ENCODE measurements around the gene POU2AF3. TPM values are rescaled to one million over a fixed set of nuclear protein-coding genes. Genes with fewer than 3 reads are reported as not detected.

POU2AF3 gene
- polyA plus RNA-seq, 2 of the 4 experiments (the other 2 are of a cell fraction), result 0.63 to 2.9 TPM

GRCh38 chr11:111259896-111260295 is 38.5 kb upstream of the POU2AF3 start (continued):
- TF ChIP-seq, protein P1, sequence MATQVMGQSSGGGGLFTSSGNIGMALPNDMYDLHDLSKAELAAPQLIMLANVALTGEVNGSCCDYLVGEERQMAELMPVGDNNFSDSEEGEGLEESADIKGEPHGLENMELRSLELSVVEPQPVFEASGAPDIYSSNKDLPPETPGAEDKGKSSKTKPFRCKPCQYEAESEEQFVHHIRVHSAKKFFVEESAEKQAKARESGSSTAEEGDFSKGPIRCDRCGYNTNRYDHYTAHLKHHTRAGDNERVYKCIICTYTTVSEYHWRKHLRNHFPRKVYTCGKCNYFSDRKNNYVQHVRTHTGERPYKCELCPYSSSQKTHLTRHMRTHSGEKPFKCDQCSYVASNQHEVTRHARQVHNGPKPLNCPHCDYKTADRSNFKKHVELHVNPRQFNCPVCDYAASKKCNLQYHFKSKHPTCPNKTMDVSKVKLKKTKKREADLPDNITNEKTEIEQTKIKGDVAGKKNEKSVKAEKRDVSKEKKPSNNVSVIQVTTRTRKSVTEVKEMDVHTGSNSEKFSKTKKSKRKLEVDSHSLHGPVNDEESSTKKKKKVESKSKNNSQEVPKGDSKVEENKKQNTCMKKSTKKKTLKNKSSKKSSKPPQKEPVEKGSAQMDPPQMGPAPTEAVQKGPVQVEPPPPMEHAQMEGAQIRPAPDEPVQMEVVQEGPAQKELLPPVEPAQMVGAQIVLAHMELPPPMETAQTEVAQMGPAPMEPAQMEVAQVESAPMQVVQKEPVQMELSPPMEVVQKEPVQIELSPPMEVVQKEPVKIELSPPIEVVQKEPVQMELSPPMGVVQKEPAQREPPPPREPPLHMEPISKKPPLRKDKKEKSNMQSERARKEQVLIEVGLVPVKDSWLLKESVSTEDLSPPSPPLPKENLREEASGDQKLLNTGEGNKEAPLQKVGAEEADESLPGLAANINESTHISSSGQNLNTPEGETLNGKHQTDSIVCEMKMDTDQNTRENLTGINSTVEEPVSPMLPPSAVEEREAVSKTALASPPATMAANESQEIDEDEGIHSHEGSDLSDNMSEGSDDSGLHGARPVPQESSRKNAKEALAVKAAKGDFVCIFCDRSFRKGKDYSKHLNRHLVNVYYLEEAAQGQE (IDR thresholded peaks at IDR 0.05), result no peak
- TF ChIP-seq, protein P2, sequence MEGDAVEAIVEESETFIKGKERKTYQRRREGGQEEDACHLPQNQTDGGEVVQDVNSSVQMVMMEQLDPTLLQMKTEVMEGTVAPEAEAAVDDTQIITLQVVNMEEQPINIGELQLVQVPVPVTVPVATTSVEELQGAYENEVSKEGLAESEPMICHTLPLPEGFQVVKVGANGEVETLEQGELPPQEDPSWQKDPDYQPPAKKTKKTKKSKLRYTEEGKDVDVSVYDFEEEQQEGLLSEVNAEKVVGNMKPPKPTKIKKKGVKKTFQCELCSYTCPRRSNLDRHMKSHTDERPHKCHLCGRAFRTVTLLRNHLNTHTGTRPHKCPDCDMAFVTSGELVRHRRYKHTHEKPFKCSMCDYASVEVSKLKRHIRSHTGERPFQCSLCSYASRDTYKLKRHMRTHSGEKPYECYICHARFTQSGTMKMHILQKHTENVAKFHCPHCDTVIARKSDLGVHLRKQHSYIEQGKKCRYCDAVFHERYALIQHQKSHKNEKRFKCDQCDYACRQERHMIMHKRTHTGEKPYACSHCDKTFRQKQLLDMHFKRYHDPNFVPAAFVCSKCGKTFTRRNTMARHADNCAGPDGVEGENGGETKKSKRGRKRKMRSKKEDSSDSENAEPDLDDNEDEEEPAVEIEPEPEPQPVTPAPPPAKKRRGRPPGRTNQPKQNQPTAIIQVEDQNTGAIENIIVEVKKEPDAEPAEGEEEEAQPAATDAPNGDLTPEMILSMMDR (IDR thresholded peaks at IDR 0.05), result no peak
- TF ChIP-seq KDM1A (IDR thresholded peaks at IDR 0.05; ENCODE audit: low read depth) (no peak), HOXA7 (CRISPR knock-in tag; IDR thresholded peaks at IDR 0.05) (no peak)

GRCh38 chr11:111260811-111261210 is 37.5 kb upstream of the POU2AF3 start:
- H3K27ac ChIP-seq, result no peak overlapping the region
- ATAC-seq (no peak), FAIRE-seq (no peak), DNase-seq (ENCODE audit: low read depth in 1 of 2, low spot score in 1 of 2) (no peak)
- H3K9me3 ChIP-seq, result no peaks in the 10 kb centered on the region
- 69% methylated on average over 4 of the region's 4 CpGs for WGBS (ENCODE audit: missing lambda C conversion rate)
- H3K4me1 ChIP-seq, result no peaks in the 10 kb centered on the region
- H3K4me3 ChIP-seq, result no peak overlapping the region
- ChIA-PET CTCF (interaction anchor here (1.5 to 1.6 kb wide), 3 partner anchors 22 to 162 kb away, joined by 3 to 4 read pairs (median 4); no protein-coding TSS in a partner anchor), POLR2A (no interaction called here)
- TF ChIP-seq, protein P3, sequence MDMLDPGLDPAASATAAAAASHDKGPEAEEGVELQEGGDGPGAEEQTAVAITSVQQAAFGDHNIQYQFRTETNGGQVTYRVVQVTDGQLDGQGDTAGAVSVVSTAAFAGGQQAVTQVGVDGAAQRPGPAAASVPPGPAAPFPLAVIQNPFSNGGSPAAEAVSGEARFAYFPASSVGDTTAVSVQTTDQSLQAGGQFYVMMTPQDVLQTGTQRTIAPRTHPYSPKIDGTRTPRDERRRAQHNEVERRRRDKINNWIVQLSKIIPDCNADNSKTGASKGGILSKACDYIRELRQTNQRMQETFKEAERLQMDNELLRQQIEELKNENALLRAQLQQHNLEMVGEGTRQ (IDR thresholded peaks at IDR 0.05), result no peak
- TF ChIP-seq CBX2 (IDR thresholded peaks at IDR 0.05; ENCODE audit: borderline replicate concordance, low read depth) (no peak), FOXS1 (CRISPR knock-in tag; IDR thresholded peaks at IDR 0.05) (no peak), SREBF2 (IDR thresholded peaks at IDR 0.05) (no peak), NR3C1 (IDR thresholded peaks at IDR 0.05) (no peak), BCL3 (IDR thresholded peaks at IDR 0.05) (no peak), ZNF302 (CRISPR knock-in tag; IDR thresholded peaks at IDR 0.05) (no peak), RNF2 (IDR thresholded peaks at IDR 0.05; ENCODE audit: borderline replicate concordance, low read depth) (no peak), EHF (CRISPR knock-in tag; IDR thresholded peaks at IDR 0.05) (no peak), CHD4 (IDR thresholded peaks at IDR 0.05; ENCODE audit: borderline replicate concordance) (no peak)
- TF ChIP-seq, protein P1 (IDR thresholded peaks at IDR 0.05), result no peak
- TF ChIP-seq, protein P4, sequence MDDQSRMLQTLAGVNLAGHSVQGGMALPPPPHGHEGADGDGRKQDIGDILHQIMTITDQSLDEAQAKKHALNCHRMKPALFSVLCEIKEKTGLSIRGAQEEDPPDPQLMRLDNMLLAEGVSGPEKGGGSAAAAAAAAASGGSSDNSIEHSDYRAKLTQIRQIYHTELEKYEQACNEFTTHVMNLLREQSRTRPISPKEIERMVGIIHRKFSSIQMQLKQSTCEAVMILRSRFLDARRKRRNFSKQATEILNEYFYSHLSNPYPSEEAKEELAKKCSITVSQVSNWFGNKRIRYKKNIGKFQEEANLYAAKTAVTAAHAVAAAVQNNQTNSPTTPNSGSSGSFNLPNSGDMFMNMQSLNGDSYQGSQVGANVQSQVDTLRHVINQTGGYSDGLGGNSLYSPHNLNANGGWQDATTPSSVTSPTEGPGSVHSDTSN (IDR thresholded peaks at IDR 0.05), result no peak
- TF ChIP-seq, protein P5, sequence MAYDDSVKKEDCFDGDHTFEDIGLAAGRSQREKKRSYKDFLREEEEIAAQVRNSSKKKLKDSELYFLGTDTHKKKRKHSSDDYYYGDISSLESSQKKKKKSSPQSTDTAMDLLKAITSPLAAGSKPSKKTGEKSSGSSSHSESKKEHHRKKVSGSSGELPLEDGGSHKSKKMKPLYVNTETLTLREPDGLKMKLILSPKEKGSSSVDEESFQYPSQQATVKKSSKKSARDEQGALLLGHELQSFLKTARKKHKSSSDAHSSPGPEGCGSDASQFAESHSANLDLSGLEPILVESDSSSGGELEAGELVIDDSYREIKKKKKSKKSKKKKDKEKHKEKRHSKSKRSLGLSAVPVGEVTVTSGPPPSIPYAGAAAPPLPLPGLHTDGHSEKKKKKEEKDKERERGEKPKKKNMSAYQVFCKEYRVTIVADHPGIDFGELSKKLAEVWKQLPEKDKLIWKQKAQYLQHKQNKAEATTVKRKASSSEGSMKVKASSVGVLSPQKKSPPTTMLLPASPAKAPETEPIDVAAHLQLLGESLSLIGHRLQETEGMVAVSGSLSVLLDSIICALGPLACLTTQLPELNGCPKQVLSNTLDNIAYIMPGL (CRISPR knock-in tag; IDR thresholded peaks at IDR 0.05; ENCODE audit: borderline replicate concordance), result no peak
- TF ChIP-seq, protein P6, sequence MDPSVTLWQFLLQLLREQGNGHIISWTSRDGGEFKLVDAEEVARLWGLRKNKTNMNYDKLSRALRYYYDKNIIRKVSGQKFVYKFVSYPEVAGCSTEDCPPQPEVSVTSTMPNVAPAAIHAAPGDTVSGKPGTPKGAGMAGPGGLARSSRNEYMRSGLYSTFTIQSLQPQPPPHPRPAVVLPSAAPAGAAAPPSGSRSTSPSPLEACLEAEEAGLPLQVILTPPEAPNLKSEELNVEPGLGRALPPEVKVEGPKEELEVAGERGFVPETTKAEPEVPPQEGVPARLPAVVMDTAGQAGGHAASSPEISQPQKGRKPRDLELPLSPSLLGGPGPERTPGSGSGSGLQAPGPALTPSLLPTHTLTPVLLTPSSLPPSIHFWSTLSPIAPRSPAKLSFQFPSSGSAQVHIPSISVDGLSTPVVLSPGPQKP (IDR thresholded peaks at IDR 0.05; ENCODE audit: low read depth, low read length), result no peak
- no peak overlapping the region for H3K4me2 ChIP-seq
